Gastroesophageal sphincter (tissue), 3 donors: ENCODE results near the gene NOC2L.

Experiments used
- EP300 ChIP-seq: sonication (generic); formaldehyde crosslinking; IDR thresholded peaks from one replicate; pipeline ENCODE4 v1.6.1; 2017; ENCODE audit warnings: antibody characterized with exemption, mild to moderate bottlenecking
- POLR2A ChIP-seq, 2 donors: fragments of 450-650 bp; IDR thresholded peaks; one replicate each; pipeline ENCODE4 v1.6.1; 2017; ENCODE audit warnings: antibody characterized with exemption in 2 of 2, mild to moderate bottlenecking in 2 of 2, moderate library complexity in 1 of 2
- TF ChIP-seq, protein P1 (sequence below), 4 experiments: fragments of 200-600 bp in 2 of 4; fragments of 450-650 bp in 2 of 4; sonication (generic) in 1 of 4; IDR thresholded peaks; one replicate each; pipeline ENCODE4 v1.5.1; 2017 to 2019; ENCODE audit warnings: antibody characterized with exemption in 4 of 4, mild to moderate bottlenecking in 2 of 4, moderate library complexity in 2 of 4

DNA sequence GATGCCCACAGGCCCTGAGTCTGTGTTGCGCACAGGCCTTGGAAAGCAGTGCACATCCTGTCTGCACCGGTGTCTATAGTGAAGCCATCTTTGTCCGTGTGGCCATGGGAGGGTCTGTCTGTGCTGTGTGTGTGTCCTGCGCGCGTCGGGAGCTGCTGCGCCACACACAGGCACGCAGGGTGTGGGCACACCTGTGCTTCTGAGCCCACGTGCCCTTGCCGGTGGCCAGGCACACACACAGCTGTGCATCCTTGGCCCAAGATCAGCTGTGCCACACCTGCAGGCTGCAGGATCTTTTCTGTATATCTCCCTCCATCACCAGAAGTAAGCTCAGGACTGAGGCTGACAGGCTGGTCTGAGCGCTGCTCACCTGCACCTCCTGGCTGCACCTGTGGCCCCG, 38.5 kb downstream of the NOC2L start:
- no peak for TF ChIP-seq POLR2A (IDR thresholded peaks at IDR 0.05)
- TF ChIP-seq, protein P1, sequence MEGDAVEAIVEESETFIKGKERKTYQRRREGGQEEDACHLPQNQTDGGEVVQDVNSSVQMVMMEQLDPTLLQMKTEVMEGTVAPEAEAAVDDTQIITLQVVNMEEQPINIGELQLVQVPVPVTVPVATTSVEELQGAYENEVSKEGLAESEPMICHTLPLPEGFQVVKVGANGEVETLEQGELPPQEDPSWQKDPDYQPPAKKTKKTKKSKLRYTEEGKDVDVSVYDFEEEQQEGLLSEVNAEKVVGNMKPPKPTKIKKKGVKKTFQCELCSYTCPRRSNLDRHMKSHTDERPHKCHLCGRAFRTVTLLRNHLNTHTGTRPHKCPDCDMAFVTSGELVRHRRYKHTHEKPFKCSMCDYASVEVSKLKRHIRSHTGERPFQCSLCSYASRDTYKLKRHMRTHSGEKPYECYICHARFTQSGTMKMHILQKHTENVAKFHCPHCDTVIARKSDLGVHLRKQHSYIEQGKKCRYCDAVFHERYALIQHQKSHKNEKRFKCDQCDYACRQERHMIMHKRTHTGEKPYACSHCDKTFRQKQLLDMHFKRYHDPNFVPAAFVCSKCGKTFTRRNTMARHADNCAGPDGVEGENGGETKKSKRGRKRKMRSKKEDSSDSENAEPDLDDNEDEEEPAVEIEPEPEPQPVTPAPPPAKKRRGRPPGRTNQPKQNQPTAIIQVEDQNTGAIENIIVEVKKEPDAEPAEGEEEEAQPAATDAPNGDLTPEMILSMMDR (IDR thresholded peaks at IDR 0.05): no peak
- TF ChIP-seq EP300: no peak
